Measurements from ENCODE around the gene DISP1. TPM values are rescaled to one million over a fixed set of nuclear protein-coding genes. Genes with fewer than 3 reads are reported as not detected.

The DISP1 gene
- 3.0 and 4.2 TPM in 2 replicates for total RNA-seq

GRCh38 chr1:222814536-222815439 is at the start of gene DISP1:
DISP1 (plus strand) TSS chr1:222815039; CDS start chr1:222942824, 127,785 bp downstream.

Other genes with a start within 250 kb of the DISP1 start
- 3.6 and 6.4 TPM in 2 replicates for gene TAF1A, start 225.1 kb upstream of the DISP1 start, total RNA-seq
- 19.2 and 22.4 TPM in 2 replicates for gene MIA3, start 196.9 kb upstream of the DISP1 start, total RNA-seq
- gene AIDA, start 102.5 kb upstream of the DISP1 start, total RNA-seq = 38.7 and 41.2 TPM in 2 replicates
- gene BROX, start 102.5 kb upstream of the DISP1 start, total RNA-seq = 35.1 and 35.8 TPM in 2 replicates
- not detected in 2 replicates for gene FAM177B, start 77.8 kb upstream of the DISP1 start, total RNA-seq